H1 (cell line): ENCODE measurements around the gene CTRL. TPM values are rescaled to one million over a fixed set of nuclear protein-coding genes. Genes with fewer than 3 reads are reported as not detected.

Source experiments
- CTCF ChIA-PET: fragments of 300-600 bp; sonication (Branson Sonifier 250); formaldehyde crosslinking; loops from one replicate; lab custom pipeline; 2021; ENCODE audit not compliant: partially characterized antibody; lab: Charles Lee
- POLR2A ChIA-PET: fragments of 300-600 bp; sonication (Branson Sonifier 250); formaldehyde crosslinking; loops from one replicate; lab custom pipeline; 2021; ENCODE audit warnings: inconsistent platforms; ENCODE audit not compliant: partially characterized antibody; lab: Charles Lee
- DNase-seq, 2 experiments: peaks; one replicate each; pipeline versions ENCODE4 v3.0.0 to v3.0.0-alpha.2; 2010 to 2022; ENCODE audit warnings: low spot score in 2 of 2, low read depth in 1 of 2, mixed read lengths in 1 of 2
- FAIRE-seq: peaks from 2 replicates; lab custom pipeline; 2011; peaks lifted over from hg19 to GRCh38; lab: Jason Lieb, UNC
- H2AFZ ChIP-seq: 2 replicates; pipeline ENCODE4 v1.8.1; 2012; ENCODE audit warnings: low read length, inconsistent platforms
- H2AK5ac ChIP-seq: 2 replicates; pipeline ENCODE4 v1.6.1; 2013; ENCODE audit warnings: low read depth, low read length
- H2BK120ac ChIP-seq: replicated peaks from 2 replicates; pipeline ENCODE3; 2013; ENCODE audit warnings: low read depth, low read length, inconsistent platforms
- H2BK12ac ChIP-seq: 2 replicates; pipeline ENCODE4 v1.6.1; 2013; ENCODE audit warnings: low read depth, low read length
- H2BK15ac ChIP-seq: 2 replicates; pipeline ENCODE4 v1.6.1; 2013; ENCODE audit warnings: low read length
- H2BK20ac ChIP-seq: 2 replicates; pipeline ENCODE4 v1.6.1; 2013; ENCODE audit warnings: low read length
- H2BK5ac ChIP-seq: 2 replicates; pipeline ENCODE4 v1.6.1; 2013; ENCODE audit warnings: low read depth, low read length
- H3K14ac ChIP-seq: 2 replicates; pipeline ENCODE4 v1.6.1; 2013; ENCODE audit warnings: inconsistent platforms; ENCODE audit not compliant: insufficient read length
- H3K18ac ChIP-seq: 2 replicates; pipeline ENCODE4 v1.6.1; 2013; ENCODE audit warnings: low read length; ENCODE audit errors: extremely low read depth
- H3K23ac ChIP-seq: 2 replicates; pipeline ENCODE4 v1.6.1; 2013; ENCODE audit warnings: inconsistent platforms; ENCODE audit not compliant: insufficient read length
- H3K23me2 ChIP-seq: 2 replicates; pipeline ENCODE4 v1.6.1; 2013; ENCODE audit warnings: low read depth, low read length
- H3K27ac ChIP-seq: 2 replicates; pipeline ENCODE4 v1.6.1; 2011; ENCODE audit warnings: low read depth, low read length, inconsistent platforms
- H3K27me3 ChIP-seq, 4 experiments: replicated peaks in 1 of 4; 1 replicate in 1 of 4; 2 replicates in 3 of 4; pipeline versions ENCODE4 v1.6.1 to v1.8.1; 2011 to 2013; ENCODE audit warnings: low read length in 3 of 4, mild to moderate bottlenecking in 3 of 4, inconsistent platforms in 2 of 4, mixed read lengths in 2 of 4, moderate library complexity in 1 of 4; ENCODE audit not compliant: control insufficient read depth in 3 of 4, insufficient read depth in 3 of 4; ENCODE audit errors: extremely low read depth in 1 of 4
- H3K36me3 ChIP-seq, 4 experiments: 2 replicates each; pipeline versions ENCODE4 v1.6.1 to v1.8.1; 2011 to 2013; ENCODE audit warnings: mild to moderate bottlenecking in 4 of 4, low read length in 3 of 4, moderate library complexity in 2 of 4, control low read depth in 1 of 4, inconsistent platforms in 1 of 4; ENCODE audit not compliant: insufficient read depth in 4 of 4, control insufficient read depth in 2 of 4
- H3K4ac ChIP-seq: replicated peaks from 2 replicates; pipeline ENCODE3; 2013; ENCODE audit warnings: low read length, low read depth, mixed read lengths, inconsistent platforms; ENCODE audit not compliant: insufficient read length
- H3K4me1 ChIP-seq, 4 experiments: replicated peaks in 1 of 4; 1 replicate in 1 of 4; 2 replicates in 3 of 4; pipeline versions ENCODE4 v1.6.1 to v1.8.1; 2011 to 2013; ENCODE audit warnings: low read length in 3 of 4, inconsistent platforms in 2 of 4, mixed read lengths in 1 of 4; ENCODE audit not compliant: insufficient read depth in 4 of 4, control insufficient read depth in 3 of 4
- H3K4me2 ChIP-seq, 2 experiments: 2 replicates each; pipeline versions ENCODE4 v1.6.1 to v1.8.1; 2011 to 2013; ENCODE audit warnings: low read depth in 2 of 2, low read length in 2 of 2, control low read depth in 1 of 2, inconsistent platforms in 1 of 2, mild to moderate bottlenecking in 1 of 2; ENCODE audit not compliant: insufficient read depth in 1 of 2
- H3K4me3 ChIP-seq, 4 experiments: fragments of 200-600, 300-600 bp in 1 of 4; sonication (generic), shearing (Covaris generic), sonication (Bioruptor Twin) in 1 of 4; 2 replicates each; pipeline versions ENCODE4 v1.5.1 to v1.8.1; 2011 to 2016; ENCODE audit warnings: low read length in 4 of 4, low read depth in 3 of 4, control low read depth in 2 of 4, inconsistent platforms in 2 of 4, mild to moderate bottlenecking in 2 of 4, mixed read lengths in 1 of 4, moderate library complexity in 1 of 4; ENCODE audit not compliant: insufficient read depth in 2 of 4; ENCODE audit errors: extremely low read depth in 1 of 4
- H3K56ac ChIP-seq: replicated peaks from 2 replicates; pipeline ENCODE3; 2013; ENCODE audit warnings: low read depth, mild to moderate bottlenecking, mixed read lengths, low read length, inconsistent platforms; ENCODE audit not compliant: insufficient read length
- H3K79me1 ChIP-seq: 2 replicates; pipeline ENCODE4 v1.6.1; 2013; ENCODE audit warnings: low read depth, low read length, control low read depth
- H3K79me2 ChIP-seq, 2 experiments: 2 replicates each; pipeline versions ENCODE4 v1.6.1 to v1.8.1; 2012 to 2013; ENCODE audit warnings: low read length in 2 of 2, mild to moderate bottlenecking in 2 of 2, inconsistent platforms in 1 of 2; ENCODE audit not compliant: insufficient read depth in 2 of 2, control insufficient read depth in 1 of 2
- H3K9ac ChIP-seq, 4 experiments: replicated peaks in 1 of 4; 1 replicate in 1 of 4; 2 replicates in 3 of 4; pipeline versions ENCODE4 v1.6.1 to v1.8.1; 2011 to 2013; ENCODE audit warnings: low read depth in 3 of 4, low read length in 3 of 4, control low read depth in 2 of 4, mild to moderate bottlenecking in 2 of 4, moderate library complexity in 2 of 4, inconsistent platforms in 1 of 4; ENCODE audit errors: extremely low read depth in 1 of 4
- H3K9me3 ChIP-seq, 2 experiments: 2 replicates each; pipeline versions ENCODE4 v1.6.1 to v1.8.1; 2012 to 2013; ENCODE audit warnings: mild to moderate bottlenecking in 2 of 2, moderate library complexity in 2 of 2, control low read depth in 1 of 2, inconsistent platforms in 1 of 2, low read depth in 1 of 2, low read length in 1 of 2, mixed read lengths in 1 of 2; ENCODE audit not compliant: insufficient read depth in 2 of 2
- H4K20me1 ChIP-seq, 2 experiments: replicated peaks in 1 of 2; 2 replicates each; pipeline versions ENCODE3 to v1.8.1; 2011 to 2013; ENCODE audit warnings: inconsistent platforms in 2 of 2, low read length in 2 of 2, mild to moderate bottlenecking in 1 of 2; ENCODE audit not compliant: insufficient read depth in 2 of 2, control insufficient read depth in 1 of 2
- H4K5ac ChIP-seq: 2 replicates; pipeline ENCODE4 v1.6.1; 2013; ENCODE audit warnings: low read length, low read depth, mixed read lengths, inconsistent platforms; ENCODE audit not compliant: insufficient read length
- H4K8ac ChIP-seq: 2 replicates; pipeline ENCODE4 v1.8.0; 2013; ENCODE audit warnings: mild to moderate bottlenecking, moderate library complexity, low read length, inconsistent platforms; ENCODE audit not compliant: insufficient read depth; ENCODE audit errors: extremely low read depth
- H4K91ac ChIP-seq: replicated peaks from 2 replicates; pipeline ENCODE3; 2013; ENCODE audit warnings: low read length, mixed read lengths, inconsistent platforms; ENCODE audit not compliant: insufficient read length
- CEBPB ChIP-seq: IDR thresholded peaks from 2 replicates; pipeline ENCODE4 v1.6.1; 2012; ENCODE audit warnings: low read depth, low read length
- CTCF ChIP-seq, 3 experiments: IDR thresholded peaks; 1 replicate in 2 of 3; 2 replicates in 1 of 3; pipeline versions ENCODE4 v1.5.1 to v1.6.1; 2011; ENCODE audit warnings: low read length in 3 of 3, mild to moderate bottlenecking in 3 of 3, inconsistent platforms in 2 of 3, low read depth in 1 of 3, moderate library complexity in 1 of 3; ENCODE audit not compliant: insufficient read depth in 1 of 3; ENCODE audit errors: control extremely low read depth in 1 of 3
- POLR2AphosphoS5 ChIP-seq: IDR thresholded peaks from 2 replicates; pipeline ENCODE4 v1.6.1; 2011; ENCODE audit warnings: low read depth, low read length
- RAD21 ChIP-seq, 2 experiments: IDR thresholded peaks in 1 of 2; conservative IDR thresholded peaks in 1 of 2; 2 replicates each; pipeline ENCODE4 v1.6.1; 2011; ENCODE audit warnings: low read depth in 2 of 2, low read length in 2 of 2, improper control_type of control experiment in 1 of 2, inconsistent platforms in 1 of 2, mild to moderate bottlenecking in 1 of 2, moderate library complexity in 1 of 2
- SRF ChIP-seq: IDR thresholded peaks from 2 replicates; pipeline ENCODE4 v1.6.1; 2011; ENCODE audit warnings: mild to moderate bottlenecking, low read depth, low read length, moderate library complexity
- SUZ12 ChIP-seq: fragments of 200-600 bp; sonication (generic); IDR thresholded peaks from 2 replicates; pipeline ENCODE4 v1.6.1; 2012; ENCODE audit warnings: mild to moderate bottlenecking, inconsistent platforms, low read length, moderate library complexity, mixed read lengths
- WGBS, 2 experiments: shearing (Covaris generic) in 1 of 2; methylation state at CpG; one replicate each; pipeline versions ENCODE4 v1.1.6 to v1.1.7; 2013 to 2015; ENCODE audit warnings: low lambda C conversion rate in 2 of 2, mixed read lengths in 2 of 2, inconsistent platforms in 1 of 2, low coverage in 1 of 2, missing lambda C conversion rate in 1 of 2; ENCODE audit not compliant: insufficient replicate concordance in 2 of 2, insufficient coverage in 1 of 2, insufficient read length in 1 of 2; ENCODE audit errors: extremely low coverage in 1 of 2, missing lambda C conversion rate in 1 of 2; 5-methylcytosine and 5-hydroxymethylcytosine counted together
- polyA plus RNA-seq, 7 experiments: library from polyadenylated mRNA; depleted of rRNA in 3 of 7; stranded (reverse) in 5 of 7; unstranded in 2 of 7; fragments of >200 nt in 5 of 7; fragments of 200-250 nt in 2 of 7; gene quantifications; 1 replicate in 5 of 7; 2 replicates in 1 of 7; 4 replicates in 1 of 7; pipeline versions ENCODE4 v1.2.1 to v1.2.3, GENCODE V29; 2011 to 2013; ENCODE audit warnings: missing spikeins in 2 of 7, mixed read lengths in 2 of 7
- total RNA-seq: library from RNA; stranded (reverse); fragmentation: NEBNext Ultra II Directional; extraction: Animal tissue kit (Norgen Biotek cat#: 25700); gene quantifications from 2 replicates; pipeline ENCODE4 v1.2.1, GENCODE V29; 2021

The CTRL gene
- total and polyA plus RNA-seq, 2 of the 8 experiments (the other 6 are each of a cell fraction or from before 2014, with no cell fraction given), result 1.7 to 4.2 TPM

- DNase-seq (no peak), FAIRE-seq (no peak)
- Histone ChIP-seq H3K4me1 (peaks cover 0 to 8% (median 4%) of the 10 kb centered on the region in 4 experiments; a peak in 5 of 7 replicates), H4K5ac (no peak overlapping the region), H4K91ac (no peak overlapping the region), H3K18ac (no peak overlapping the region), H2BK120ac (no peak overlapping the region), H2BK15ac (0 out of 2 replicates have a peak overlapping the region, but pooled peaks have one; percentile 16), H3K27ac (no peak overlapping the region; the same call in 1 of the 2 replicates), H3K36me3 (no peaks in the 10 kb centered on the region; a peak in 2 of 8 replicates), H2BK12ac (0 out of 2 replicates have a peak overlapping the region, but pooled peaks have one; percentile 27), H3K4me3 (no peak overlapping the region), H3K27me3 (no peaks in the 10 kb centered on the region), H3K23ac (no peak overlapping the region), H3K79me2 (no peaks in the 10 kb centered on the region), H2AK5ac (no peak overlapping the region), H3K9ac (no peak overlapping the region), H3K4ac (no peak overlapping the region), H2AFZ (no peak overlapping the region), H3K14ac (no peak overlapping the region), H2BK20ac (no peak overlapping the region), H3K23me2 (no peaks in the 10 kb centered on the region), H3K4me2 (no peak overlapping the region), H4K8ac (no peak overlapping the region), H3K56ac (peak overlapping the region; percentile 23), H4K20me1 (peaks cover 12 to 25% of the 10 kb centered on the region in 2 experiments), H3K9me3 (no peaks in the 10 kb centered on the region), H2BK5ac (peak overlapping the region; percentile 72), H3K79me1 (no peaks in the 10 kb centered on the region)
- CTCF ChIA-PET, result interaction anchor here (0.6 to 27.1 kb wide), 22 partner anchors 7 to 406 kb away, joined by 3 to 623 read pairs (median 3); partner anchors contain the start of genes CTRL, EDC4, LCAT and NRN1L
- POLR2A ChIA-PET, result interaction anchor here (0.6 to 7.5 kb wide), 6 partner anchors 9 to 167 kb away, joined by 3 to 43 read pairs (median 4); partner anchors contain the start of genes NRN1L and PSMB10
- TF ChIP-seq POLR2AphosphoS5 (no peak), RAD21 (IDR thresholded peaks at IDR 0.05 in 1 of 2, conservative IDR thresholded peaks at IDR 0.05 in 1 of 2; ENCODE audit: low read depth in 2 of 2, low read length in 2 of 2) (peak in 1 of 2 experiments; percentile 14; a peak in 1 of 4 replicates), CEBPB (no peak), SRF (no peak), SUZ12 (no peak), CTCF (IDR thresholded peaks at IDR 0.05; ENCODE audit: control extremely low read depth in 1 of 3, insufficient read depth in 1 of 3, low read depth in 1 of 3, low read length in 3 of 3) (peak in 2 of 3 experiments; percentile 17 to 34; a peak in 2 of 4 replicates)
- 81% methylated on average over 13 of the region's 13 CpGs; no CpG with 5 or more reads in 1 of the 2 experiments for WGBS, 2 experiments
Measured at GRCh38 chr16:67926181-67926750, 5.4 kb downstream of the CTRL start.
